ENCODE measurements around the gene PTPN7.
A peak's percentile ranks its signal among the peaks of the same experiment; 100 is the strongest.
"Not testable (repeated sequence)": the region's sequence is repeated elsewhere in the genome, so short reads cannot be mapped to it uniquely, and the experiment has no call there.

Gene PTPN7

GRCh38 chr1:202152399-202152798 lies 8.0 kb downstream of the PTPN7 start:
- DNase-seq (ENCODE audit: low spot score) = no peak

GRCh38 chr1:202151045-202151444 lies 9.4 kb downstream of the PTPN7 start:
- DNase-seq (ENCODE audit: low spot score) = no peak

- no peak for DNase-seq (ENCODE audit: low spot score)
These were observed 9.8 kb downstream of the PTPN7 start for GRCh38 chr1:202150602-202151001.

- DNase-seq (ENCODE audit: low spot score) = no peak
These were observed 10.2 kb downstream of the PTPN7 start for GRCh38 chr1:202150187-202150586.

GRCh38 chr1:202149566-202149965 lies 10.8 kb downstream of the PTPN7 start:
- no peak for DNase-seq (ENCODE audit: low spot score)

- no peak for DNase-seq (ENCODE audit: low spot score)
These were observed 12.0 kb downstream of the PTPN7 start for GRCh38 chr1:202148391-202148790.

DNA sequence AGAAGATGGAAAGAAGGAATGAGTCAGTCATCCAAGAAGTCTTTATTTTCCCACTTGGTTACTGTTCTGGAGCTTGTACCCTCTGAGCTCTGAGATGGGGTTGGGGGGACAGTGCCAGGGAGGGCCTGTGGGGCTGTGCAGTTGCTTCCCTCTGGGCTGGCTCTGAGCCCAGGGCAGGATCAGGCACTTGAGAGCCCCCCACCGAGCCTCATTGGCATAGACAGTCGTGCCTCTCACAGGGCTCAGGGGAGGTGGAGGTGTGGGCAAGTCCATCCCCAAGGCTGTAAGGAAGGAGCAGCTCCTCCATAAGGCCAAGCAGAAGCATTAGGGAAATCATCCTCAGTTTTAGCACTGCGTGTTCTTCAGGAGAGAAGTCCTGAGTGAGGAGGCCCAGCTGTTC lies 13.4 kb downstream of the PTPN7 start:
- no peak for DNase-seq (ENCODE audit: low spot score)

DNA sequence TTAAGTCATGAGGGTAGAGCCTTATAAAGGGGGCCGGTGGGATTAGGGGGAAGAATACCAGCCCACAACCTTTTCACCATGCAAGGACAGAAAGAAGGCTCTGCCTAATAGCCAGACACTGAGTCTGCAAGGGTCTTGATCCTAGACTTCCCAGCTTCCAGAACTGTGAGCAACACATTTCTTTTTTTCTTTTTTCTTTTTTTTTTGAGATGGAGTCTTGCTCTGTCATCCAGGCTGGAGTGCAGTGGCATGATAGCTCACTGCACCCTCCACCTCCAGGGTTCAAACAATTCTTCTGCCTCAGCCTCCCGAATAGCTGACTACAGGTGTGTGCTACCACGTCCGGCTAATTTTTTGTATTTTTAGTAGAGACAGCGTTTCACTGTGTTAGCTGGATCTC lies 14.1 kb downstream of the PTPN7 start:
- no peak for DNase-seq (ENCODE audit: low spot score)

GRCh38 chr1:202145744-202146140 lies 14.7 kb downstream of the PTPN7 start:
- not testable (repeated sequence) for DNase-seq (ENCODE audit: low spot score)

DNA sequence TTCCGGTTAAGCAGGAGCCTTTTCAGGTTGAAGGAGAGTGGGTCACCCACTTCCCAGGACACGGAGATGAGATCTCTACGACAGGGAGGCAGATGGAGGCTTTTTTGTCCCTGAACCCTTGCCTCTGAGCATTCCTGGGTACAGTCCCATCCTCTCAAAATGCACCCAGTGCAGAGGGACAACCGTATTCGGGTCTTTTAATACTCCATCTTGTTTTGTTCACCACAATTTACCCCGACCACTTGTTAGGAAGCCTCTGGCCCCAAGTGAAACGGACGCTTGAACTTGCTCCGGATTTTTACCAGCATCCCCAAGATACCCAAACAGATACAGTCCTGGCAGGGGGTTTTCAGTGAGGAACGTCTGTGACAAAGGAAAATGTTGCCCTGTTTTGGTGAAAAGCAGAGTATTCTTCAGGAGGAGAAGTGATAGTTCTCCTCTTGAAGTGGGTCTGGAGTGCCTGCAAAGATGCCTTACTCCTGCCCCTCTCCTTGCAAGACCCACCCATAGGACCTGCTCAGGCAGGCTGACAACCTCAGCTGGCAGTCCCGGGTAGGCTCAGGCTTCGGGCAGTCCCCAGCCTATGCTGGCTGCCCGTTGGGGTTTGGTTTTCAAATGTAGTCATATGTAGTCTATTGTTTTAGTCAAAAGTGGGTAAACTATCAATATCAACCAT lies 15.2 kb downstream of the PTPN7 start:
- no peak for DNase-seq (ENCODE audit: low spot score)

- no peak for DNase-seq (ENCODE audit: low spot score)
These were observed 15.9 kb downstream of the PTPN7 start, which contains the start of gene ARL8A for GRCh38 chr1:202144402-202145067. TSS of gene ARL8A (minus strand) at chr1:202144737. CDS start at chr1:202144572, 165 bp downstream.

DNA sequence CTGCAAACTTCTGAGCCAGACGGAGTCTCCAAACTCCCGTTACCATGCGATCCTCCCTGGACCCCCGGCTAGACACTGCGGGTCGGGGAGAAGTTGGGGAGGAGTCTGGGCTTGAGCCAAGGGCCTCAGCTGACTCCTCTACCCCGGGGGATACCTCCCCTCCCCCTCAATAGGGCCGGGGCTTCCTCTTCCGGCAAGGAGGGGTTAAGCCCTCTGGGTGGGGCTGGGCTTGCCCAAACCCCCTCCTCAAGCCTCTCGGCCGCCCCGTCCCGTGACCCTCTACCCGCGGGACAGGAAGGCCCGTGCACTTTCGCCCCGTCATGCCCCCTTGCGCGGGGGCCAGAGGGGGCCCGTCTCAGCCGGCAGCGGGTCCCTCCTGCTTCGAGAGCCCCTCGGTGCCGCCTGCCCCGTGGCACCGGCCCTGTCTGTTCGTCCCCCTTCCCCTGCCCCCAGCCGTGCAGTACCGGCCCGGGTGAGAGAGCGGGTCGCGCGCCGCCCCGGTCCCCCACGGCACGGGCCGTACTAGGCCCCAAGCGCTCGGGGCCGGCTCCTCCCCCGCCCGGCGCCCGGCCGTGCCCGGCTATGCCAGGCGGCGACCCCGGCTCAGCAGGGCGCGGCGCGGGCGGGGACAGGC lies 16.5 kb downstream of the PTPN7 start:
- no peak for DNase-seq (ENCODE audit: low spot score)

DNA sequence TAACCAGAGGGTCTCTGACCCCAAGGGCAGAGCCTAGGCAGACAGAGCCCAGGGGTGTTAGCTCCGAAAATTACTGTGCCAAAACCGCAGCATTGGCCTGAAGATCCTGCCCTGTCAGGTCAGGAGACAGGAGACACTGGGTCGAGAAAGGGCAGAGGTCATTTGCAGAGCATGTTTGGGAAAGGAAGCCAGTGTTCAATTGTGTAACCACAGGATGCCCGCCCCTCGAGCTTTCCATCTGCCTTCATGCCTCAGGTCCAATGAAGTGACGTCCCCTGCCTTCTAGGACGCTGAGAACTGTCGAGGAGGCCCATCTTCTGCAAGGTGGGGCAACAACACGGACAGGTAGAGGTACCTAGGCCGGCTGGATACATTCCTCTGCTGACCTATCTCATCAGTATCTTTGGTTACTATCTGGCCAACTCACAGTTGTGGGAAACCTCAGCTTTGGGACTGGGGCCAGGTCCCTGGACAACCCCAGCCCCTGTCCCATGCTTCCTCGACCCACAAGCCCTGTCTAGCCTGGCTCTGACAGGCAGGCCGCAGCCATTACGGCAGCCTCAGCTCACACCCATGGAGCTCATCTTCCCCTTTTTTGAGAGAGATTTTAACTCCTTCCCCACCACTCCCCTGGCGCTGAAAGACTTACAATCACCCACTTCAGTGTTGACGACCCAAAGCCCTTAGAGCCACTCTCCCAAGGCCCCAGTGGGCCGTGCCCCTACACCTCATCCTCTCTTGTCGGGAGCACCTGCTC lies 17.2 kb downstream of the PTPN7 start:
- no peak for DNase-seq (ENCODE audit: low spot score)

DNA sequence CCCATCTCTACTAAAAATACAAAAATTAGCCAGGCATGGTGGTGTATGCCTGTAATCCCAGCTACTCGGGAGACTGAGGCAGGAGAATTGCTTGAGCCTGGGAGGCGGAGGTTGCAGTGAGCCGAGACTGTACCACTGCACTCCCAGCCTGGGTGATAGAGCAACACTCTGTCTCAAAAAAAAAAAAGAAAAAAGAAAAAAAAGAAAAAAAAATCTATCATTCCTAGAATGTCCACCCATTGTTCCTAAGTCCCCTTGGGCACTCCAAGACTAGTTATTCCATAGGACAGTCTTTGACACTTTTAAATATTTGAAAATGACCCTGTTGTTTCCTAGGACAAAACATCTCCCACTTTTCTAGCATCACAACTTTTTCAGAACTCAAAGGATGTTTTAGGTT lies 18.9 kb downstream of the PTPN7 start:
- not testable (repeated sequence) for DNase-seq (ENCODE audit: low spot score)

DNA sequence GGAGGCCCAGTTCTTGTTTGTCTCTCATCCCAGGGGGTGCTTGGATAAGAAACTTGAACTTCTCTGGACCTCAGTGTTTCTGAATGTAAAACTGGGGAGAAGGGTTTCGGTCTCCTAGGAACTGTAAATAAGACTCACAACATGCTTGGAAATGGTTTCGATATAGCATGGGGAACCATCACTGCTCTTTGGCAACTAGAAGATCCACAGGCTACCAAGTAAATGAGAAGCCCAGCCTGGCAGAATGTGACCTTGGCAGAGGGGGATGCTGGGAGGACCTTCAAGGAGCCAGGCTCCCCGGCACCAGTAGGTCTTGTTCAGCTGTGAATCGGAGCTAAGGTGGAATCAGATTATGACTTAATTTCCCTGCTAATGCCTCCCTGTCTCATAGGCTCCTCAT lies 19.6 kb downstream of the PTPN7 start:
- no peak for DNase-seq (ENCODE audit: low spot score)

- peak; percentile 57 for DNase-seq (ENCODE audit: low spot score)
These were observed 25.1 kb downstream of the PTPN7 start for GRCh38 chr1:202135221-202135721.

GRCh38 chr1:202134645-202135172 lies 25.7 kb downstream of the PTPN7 start:
- no peak for DNase-seq (ENCODE audit: low spot score)

GRCh38 chr1:202133989-202134388 lies 26.4 kb downstream of the PTPN7 start:
- no peak for DNase-seq (ENCODE audit: low spot score)

DNA sequence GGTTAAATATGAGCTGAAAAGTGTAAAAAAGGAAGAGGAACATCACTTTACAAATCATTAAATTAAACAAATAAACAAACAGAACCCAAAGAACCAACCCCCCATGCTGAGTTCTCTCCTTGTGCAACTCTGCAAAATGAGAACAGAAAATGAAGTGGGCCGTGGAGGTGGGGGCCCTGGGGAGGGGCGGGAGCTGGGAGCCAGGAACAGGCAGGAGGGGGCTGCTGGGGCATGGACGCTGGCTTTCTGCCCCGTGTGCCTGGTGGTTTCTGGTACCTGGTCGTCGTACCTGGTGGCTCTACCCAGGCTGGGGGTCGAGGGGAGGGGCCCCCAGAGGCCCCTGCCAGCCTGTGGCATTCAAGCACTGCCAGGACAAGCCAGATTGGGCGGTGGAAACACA lies 26.9 kb downstream of the PTPN7 start:
- no peak for DNase-seq (ENCODE audit: low spot score)

GRCh38 chr1:202133001-202133400 lies 27.4 kb downstream of the PTPN7 start:
- no peak for DNase-seq (ENCODE audit: low spot score)

DNA sequence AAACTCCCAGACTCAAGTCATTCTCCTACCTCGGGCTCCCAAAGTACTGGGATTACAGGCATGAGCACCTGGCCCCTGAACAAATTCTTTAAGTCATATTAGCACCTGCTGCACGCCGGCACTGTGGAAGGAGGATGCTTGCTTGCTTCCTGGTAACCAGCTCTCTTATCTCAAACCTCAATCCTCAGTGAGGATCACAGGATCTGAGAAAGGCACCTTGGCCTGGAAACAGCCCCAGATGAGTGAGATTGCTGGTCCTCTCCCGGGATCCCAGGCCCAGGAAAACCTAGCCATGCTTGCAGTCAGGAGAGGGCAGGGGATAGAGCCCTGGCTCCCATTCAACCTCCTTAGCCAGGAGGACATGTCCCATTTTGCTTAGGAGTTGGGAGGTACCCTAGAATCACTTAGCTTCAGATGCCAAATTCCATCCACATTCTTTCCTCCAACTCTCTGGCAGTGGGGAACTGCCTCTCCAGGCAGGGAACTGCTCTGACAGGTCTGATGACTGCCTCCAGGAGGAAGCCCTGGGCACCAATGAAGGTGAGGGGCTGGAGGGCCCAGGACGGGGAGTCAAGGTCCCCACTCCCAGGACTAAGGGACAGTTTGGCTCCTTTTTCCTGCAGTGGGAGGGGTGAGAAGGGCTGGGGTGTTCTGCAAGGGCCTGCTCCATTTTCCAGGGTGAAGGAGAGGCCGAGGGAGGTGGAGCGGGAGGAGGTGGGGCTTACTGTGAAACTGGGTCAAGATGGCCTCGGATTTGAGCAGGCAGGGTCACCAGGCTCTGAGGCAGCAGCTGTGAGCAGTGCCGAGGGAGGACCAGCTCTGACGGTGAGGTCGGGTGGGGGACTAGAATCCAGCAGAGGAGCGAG lies 28.2 kb downstream of the PTPN7 start:
- no peak for DNase-seq (ENCODE audit: low spot score)
